Kidney (tissue), 14 donors: Measurements from ENCODE around the gene DNAAF2. TPM values are rescaled to one million over a fixed set of nuclear protein-coding genes. Genes with fewer than 3 reads are reported as not detected.
"Not testable (repeated sequence)": the region's sequence is repeated elsewhere in the genome, so short reads cannot be mapped to it uniquely, and the experiment has no call there.

ENCODE experiments used
- DNase-seq, 5 donors: peaks; one replicate each; pipeline ENCODE4 v3.0.0-alpha.2; 2013 to 2020
- FAIRE-seq: peaks from 2 replicates; lab custom pipeline; 2012; peaks lifted over from hg19 to GRCh38; lab: Jason Lieb, UNC
- H3K27ac ChIP-seq, 2 donors: one replicate each; pipeline ENCODE4 v1.7.0; 2013; ENCODE audit warnings: low read depth in 2 of 2, low read length in 2 of 2, inconsistent platforms in 1 of 2
- H3K27me3 ChIP-seq: one replicate; pipeline ENCODE4 v1.7.1; 2013; ENCODE audit warnings: low read length, inconsistent platforms; ENCODE audit not compliant: control insufficient read depth, insufficient read depth
- H3K36me3 ChIP-seq, 3 donors: one replicate each; pipeline versions ENCODE4 v1.7.0 to v1.7.1; 2013; ENCODE audit warnings: low read length in 3 of 3, control low read depth in 1 of 3, inconsistent platforms in 1 of 3; ENCODE audit not compliant: insufficient read depth in 3 of 3, control insufficient read depth in 2 of 3
- H3K4me1 ChIP-seq, 3 donors: one replicate each; pipeline versions ENCODE4 v1.7.0 to v1.7.1; 2013; ENCODE audit warnings: low read length in 3 of 3, inconsistent platforms in 1 of 3, low read depth in 1 of 3; ENCODE audit not compliant: control insufficient read depth in 2 of 3, insufficient read depth in 2 of 3
- H3K4me3 ChIP-seq, 3 donors: one replicate each; pipeline versions ENCODE4 v1.7.0 to v1.8.1; 2013; ENCODE audit warnings: low read length in 3 of 3, control low read depth in 1 of 3, inconsistent platforms in 1 of 3
- H3K9ac ChIP-seq, 3 donors: one replicate each; pipeline versions ENCODE4 v1.7.0 to v1.7.1; 2013; ENCODE audit warnings: low read length in 3 of 3, control low read depth in 1 of 3, inconsistent platforms in 1 of 3
- H3K9me3 ChIP-seq, 3 donors: one replicate each; pipeline versions ENCODE4 v1.7.0 to v1.7.1; 2013; ENCODE audit warnings: low read length in 3 of 3, control low read depth in 1 of 3, inconsistent platforms in 1 of 3; ENCODE audit not compliant: control insufficient read depth in 2 of 3, insufficient read depth in 1 of 3
- intact Hi-C: fragments of 100-400 bp; cut with DNase I; formaldehyde crosslinking; loops from one replicate; pipeline ENCODE4 v1.11.1; 2022
- polyA plus RNA-seq: library from polyadenylated mRNA; stranded (reverse); fragments of 350-450 nt; fragmentation: Illumina TruSeq; extraction: RNeasy Lipid Tissue Mini Kit (QIAGEN cat#74804); gene quantifications from one replicate; pipeline ENCODE4 v1.2.3, GENCODE V29; 2014; ENCODE audit warnings: low read depth, low replicate concordance; ENCODE audit not compliant: insufficient read depth
- total RNA-seq: library from RNA; stranded (reverse); fragmentation: NEBNext Ultra II Directional; extraction: Animal tissue kit (Norgen Biotek cat#: 25700); gene quantifications from one replicate; pipeline ENCODE4 v1.2.1, GENCODE V29; 2021
- TF ChIP-seq, protein P1 (sequence below): IDR thresholded peaks from 3 replicates; pipeline ENCODE4 v1.5.1; 2012; ENCODE audit warnings: mild to moderate bottlenecking, moderate library complexity, borderline replicate concordance; ENCODE audit not compliant: insufficient read depth; ENCODE audit errors: extremely low read depth
- donor health status: control.
- donor health status: control.
- donor health status: control.
- donor health status: control.
- donor health status: control.
- donor health status: DM: yes; HTN: yes; CAD: no.
- donor health status: Normal renal cell carcinoma (clear cell type).

DNAAF2 gene
- total and polyA plus RNA-seq, 2 donors from 2014 or later: 6.9 to 7.7 TPM

DNA sequence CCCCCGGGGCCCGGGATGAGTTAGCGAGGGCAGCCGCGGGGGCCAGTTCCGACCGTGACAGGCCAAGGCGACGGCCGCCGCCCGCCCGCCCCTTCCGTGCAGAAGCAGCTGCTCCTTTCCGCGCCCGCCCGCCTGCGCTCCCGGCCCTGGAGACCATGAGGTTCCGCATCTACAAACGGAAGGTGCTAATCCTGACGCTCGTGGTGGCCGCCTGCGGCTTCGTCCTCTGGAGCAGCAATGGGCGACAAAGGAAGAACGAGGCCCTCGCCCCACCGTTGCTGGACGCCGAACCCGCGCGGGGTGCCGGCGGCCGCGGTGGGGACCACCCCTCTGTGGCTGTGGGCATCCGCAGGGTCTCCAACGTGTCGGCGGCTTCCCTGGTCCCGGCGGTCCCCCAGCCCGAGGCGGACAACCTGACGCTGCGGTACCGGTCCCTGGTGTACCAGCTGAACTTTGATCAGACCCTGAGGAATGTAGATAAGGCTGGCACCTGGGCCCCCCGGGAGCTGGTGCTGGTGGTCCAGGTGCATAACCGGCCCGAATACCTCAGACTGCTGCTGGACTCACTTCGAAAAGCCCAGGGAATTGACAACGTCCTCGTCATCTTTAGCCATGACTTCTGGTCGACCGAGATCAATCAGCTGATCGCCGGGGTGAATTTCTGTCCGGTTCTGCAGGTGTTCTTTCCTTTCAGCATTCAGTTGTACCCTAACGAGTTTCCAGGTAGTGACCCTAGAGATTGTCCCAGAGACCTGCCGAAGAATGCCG lies 13.7 kb downstream of the DNAAF2 start:
- DNase-seq: peak; percentile 73 to 92 (median 81)

DNA sequence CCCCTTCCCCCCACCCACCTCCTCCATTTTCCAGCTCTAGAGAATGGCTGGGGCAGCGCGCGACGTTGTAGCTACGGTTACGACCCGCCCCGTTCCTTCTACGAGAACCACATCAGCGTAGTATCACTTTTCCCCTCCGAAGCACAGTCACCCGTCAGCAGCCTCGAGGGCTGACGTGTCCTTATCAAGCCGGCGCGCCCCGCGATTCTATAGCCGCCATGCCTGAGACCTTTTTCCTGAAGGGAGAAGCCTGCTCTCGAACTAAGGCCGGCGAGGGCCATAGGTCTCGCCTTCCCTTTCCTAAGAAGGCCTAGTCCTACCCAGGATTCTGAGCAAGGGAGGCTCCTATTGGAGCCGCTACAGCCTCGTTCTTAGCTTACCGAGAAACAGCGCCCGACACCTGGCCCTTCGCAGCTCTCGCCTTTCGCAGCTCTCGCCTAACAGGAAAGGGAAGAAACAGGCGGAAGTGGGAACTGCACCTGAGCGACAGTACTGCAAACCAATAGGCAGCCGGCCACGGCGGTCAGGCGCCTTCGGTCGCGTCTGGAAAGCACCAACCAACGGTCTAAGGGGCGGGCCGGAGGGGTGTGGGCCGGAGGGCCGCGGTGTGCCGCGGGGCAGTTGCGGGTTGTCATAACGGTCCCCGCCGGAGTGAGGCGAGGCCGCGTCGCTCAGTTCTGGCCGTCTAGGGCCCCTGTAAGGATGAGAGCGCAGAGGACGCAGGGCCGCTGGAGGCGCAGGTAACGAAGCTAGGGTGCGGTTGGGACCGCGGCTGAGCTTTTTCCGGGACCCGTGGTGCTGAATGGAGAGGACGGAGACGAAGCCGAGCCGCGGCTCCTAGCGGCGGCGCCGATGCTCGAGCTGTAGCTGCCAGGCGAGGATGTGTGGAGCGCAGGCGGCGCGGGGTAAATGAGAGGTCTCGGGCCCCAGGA lies 14.6 kb downstream of the DNAAF2 start, which contains the start of the genes MGAT2 and RPL36AL:
MGAT2 (plus strand) TSS at position 618 of the 932 bp plus-strand sequence. CDS start 470 bp downstream, outside the sequence.
RPL36AL (minus strand) TSS at position 445 of the 932 bp plus-strand sequence. CDS start 1,522 bp downstream, outside the sequence.
- peak within 1 kb of the TSS; percentile 70 to 98 (median 85) for H3K9ac ChIP-seq
- H3K4me1 ChIP-seq: peaks cover 0 to 9% (median 6%) of the 10 kb centered on the region in 3 donors
- no peaks in the 10 kb centered on the region for H3K27me3 ChIP-seq
- no peaks in the 10 kb centered on the region for H3K9me3 ChIP-seq
- peak within 1 kb of the TSS; percentile 90 to 96 for H3K27ac ChIP-seq
- no peak for FAIRE-seq
- peak within 1 kb of the TSS; percentile 79 to 99 (median 86) for H3K4me3 ChIP-seq
- peak; percentile 98 to 99 (median 99) for DNase-seq
- peaks cover under 1 to 5% (median 2%) of the 10 kb centered on the region in 3 donors for H3K36me3 ChIP-seq
- TF ChIP-seq, protein P1, sequence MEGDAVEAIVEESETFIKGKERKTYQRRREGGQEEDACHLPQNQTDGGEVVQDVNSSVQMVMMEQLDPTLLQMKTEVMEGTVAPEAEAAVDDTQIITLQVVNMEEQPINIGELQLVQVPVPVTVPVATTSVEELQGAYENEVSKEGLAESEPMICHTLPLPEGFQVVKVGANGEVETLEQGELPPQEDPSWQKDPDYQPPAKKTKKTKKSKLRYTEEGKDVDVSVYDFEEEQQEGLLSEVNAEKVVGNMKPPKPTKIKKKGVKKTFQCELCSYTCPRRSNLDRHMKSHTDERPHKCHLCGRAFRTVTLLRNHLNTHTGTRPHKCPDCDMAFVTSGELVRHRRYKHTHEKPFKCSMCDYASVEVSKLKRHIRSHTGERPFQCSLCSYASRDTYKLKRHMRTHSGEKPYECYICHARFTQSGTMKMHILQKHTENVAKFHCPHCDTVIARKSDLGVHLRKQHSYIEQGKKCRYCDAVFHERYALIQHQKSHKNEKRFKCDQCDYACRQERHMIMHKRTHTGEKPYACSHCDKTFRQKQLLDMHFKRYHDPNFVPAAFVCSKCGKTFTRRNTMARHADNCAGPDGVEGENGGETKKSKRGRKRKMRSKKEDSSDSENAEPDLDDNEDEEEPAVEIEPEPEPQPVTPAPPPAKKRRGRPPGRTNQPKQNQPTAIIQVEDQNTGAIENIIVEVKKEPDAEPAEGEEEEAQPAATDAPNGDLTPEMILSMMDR: peak; percentile 8
- intact Hi-C loops: no loop called here

More for the DNA sequence above, 13.7 kb downstream of the DNAAF2 start:
- Histone ChIP-seq H3K27me3 (no peaks in the 10 kb centered on the region), H3K4me3 (peak overlapping the region; percentile 60 to 99 (median 86)), H3K4me1 (peaks cover 0 to 9% (median 6%) of the 10 kb centered on the region in 3 donors), H3K27ac (peak overlapping the region; percentile 90 to 96), H3K9ac (peak overlapping the region; percentile 20 to 98 (median 85)), H3K9me3 (no peaks in the 10 kb centered on the region), H3K36me3 (peaks cover 2 to 5% (median 3%) of the 10 kb centered on the region in 3 donors)
- TF ChIP-seq, protein P1: no peak
- FAIRE-seq: no peak
- intact Hi-C loops: no loop called here

DNA sequence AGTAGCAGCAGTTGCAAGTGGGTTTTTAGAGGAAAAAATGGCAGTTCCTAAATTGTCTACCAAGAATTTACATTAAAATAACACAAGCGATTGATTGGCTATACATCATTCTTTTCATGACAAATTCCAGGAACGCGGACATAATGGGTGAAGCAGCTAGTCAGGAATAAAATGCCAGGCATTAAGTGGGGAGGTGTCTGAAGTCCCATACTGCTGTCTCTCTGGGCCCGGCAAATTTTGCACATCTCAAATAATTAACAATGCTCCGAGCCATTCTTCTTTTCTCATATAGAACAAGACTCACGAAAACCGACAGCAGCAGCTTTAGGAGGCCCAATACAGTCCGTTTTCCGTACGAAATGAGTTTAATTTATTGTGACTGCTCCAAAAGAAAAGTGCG lies 15.3 kb downstream of the DNAAF2 start:
- Histone ChIP-seq H3K9me3 (no peaks in the 10 kb centered on the region), H3K27me3 (no peaks in the 10 kb centered on the region), H3K4me1 (peaks cover 0 to 9% (median 6%) of the 10 kb centered on the region in 3 donors), H3K27ac (peak overlapping the region; percentile 70 to 96), H3K9ac (peak overlapping the region; percentile 34 to 98 (median 67)), H3K36me3 (peaks cover 0 to 5% (median 2%) of the 10 kb centered on the region in 3 donors), H3K4me3 (peak overlapping the region; percentile 79 to 99 (median 80))
- DNase-seq (peak in 1 of 5 donors; percentile 34), FAIRE-seq (no peak)
- intact Hi-C loops: no loop called here
- TF ChIP-seq, protein P1: no peak

DNA sequence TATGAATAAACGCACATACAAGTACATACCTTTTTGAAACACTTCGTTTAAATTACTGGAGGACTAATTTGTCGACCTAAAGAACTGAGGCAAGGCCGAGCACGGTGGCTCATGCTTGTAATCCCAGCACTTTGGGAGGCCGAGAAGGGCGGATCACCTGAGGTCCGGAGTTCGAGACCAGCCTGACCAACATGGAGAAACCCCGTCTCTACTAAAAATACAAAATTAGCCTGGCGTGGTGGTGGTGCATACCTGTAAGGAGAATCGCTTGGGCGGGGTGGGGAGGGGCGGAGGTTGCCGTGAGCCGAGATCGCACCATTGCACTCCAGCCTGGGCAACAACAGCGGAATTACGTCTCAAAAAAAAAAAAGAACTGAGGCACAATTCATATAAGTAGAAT lies 15.8 kb downstream of the DNAAF2 start:
- Histone ChIP-seq H3K9ac (peak overlapping the region in 2 of 3 donors; percentile 34 to 98), H3K4me3 (peak overlapping the region; percentile 79 to 99 (median 80))
- DNase-seq: peak in 1 of 5 donors; percentile 46
- H3K4me1 ChIP-seq, H3K36me3 ChIP-seq, H3K27ac ChIP-seq, H3K27me3 ChIP-seq, H3K9me3 ChIP-seq, intact Hi-C loops, FAIRE-seq: not testable (repeated sequence)
